Renal pelvis (tissue), 4 donors: Measurements from ENCODE around the gene KAT2A. TPM values are rescaled to one million over a fixed set of nuclear protein-coding genes. Genes with fewer than 3 reads are reported as not detected.

Experiments
- DNase-seq: peaks from one replicate; pipeline ENCODE4 v3.0.0-alpha.2; 2013
- polyA plus RNA-seq, 3 donors: library from polyadenylated mRNA; unstranded; fragments of 120-200 nt; gene quantifications; one replicate each; pipeline ENCODE4 v1.2.1, GENCODE V29; 2013; ENCODE audit not compliant: insufficient read length in 3 of 3

KAT2A gene
- polyA plus RNA-seq, 3 donors: 64.7 to 73.3 (median 71.1) TPM

DNA sequence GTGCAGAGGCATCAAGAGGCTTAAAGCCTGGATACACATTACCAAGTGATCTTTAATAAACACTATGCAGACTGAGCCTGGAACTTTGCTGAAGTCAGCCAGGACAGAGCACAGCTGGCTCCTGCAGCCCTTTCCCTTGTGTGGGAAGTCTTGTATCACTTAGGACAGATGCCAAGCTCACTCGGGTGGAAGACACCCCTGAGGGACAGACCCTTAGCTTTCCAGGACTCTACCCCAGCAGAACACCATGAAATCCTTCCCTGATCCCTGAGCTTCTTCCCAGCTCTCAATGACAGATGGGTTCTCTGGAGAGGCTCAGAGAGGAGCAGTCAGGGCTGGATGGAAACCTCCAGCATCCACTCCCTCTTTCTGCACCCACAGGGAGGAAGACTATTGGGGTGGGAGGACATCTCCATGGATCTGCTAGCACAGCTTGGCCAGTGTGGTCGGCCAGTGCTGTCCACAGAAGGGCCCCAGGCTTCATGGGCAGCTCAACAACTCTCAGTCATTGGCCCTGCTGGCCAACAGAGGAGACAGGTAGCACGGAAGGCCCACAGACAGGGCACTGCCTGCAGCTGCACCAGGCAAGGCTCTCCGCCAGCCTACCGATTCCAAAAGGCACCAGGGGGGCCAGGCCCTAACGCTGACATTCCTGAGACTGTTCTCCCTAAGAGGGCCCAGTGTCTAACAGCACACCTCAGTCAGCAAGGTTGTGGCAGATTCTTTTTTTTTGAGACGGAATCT is 17.8 kb upstream of the KAT2A start:
- no peak for DNase-seq

- DNase-seq: no peak
Measured at GRCh38 chr17:42136654-42137051, 15.5 kb upstream of the KAT2A start.

DNA sequence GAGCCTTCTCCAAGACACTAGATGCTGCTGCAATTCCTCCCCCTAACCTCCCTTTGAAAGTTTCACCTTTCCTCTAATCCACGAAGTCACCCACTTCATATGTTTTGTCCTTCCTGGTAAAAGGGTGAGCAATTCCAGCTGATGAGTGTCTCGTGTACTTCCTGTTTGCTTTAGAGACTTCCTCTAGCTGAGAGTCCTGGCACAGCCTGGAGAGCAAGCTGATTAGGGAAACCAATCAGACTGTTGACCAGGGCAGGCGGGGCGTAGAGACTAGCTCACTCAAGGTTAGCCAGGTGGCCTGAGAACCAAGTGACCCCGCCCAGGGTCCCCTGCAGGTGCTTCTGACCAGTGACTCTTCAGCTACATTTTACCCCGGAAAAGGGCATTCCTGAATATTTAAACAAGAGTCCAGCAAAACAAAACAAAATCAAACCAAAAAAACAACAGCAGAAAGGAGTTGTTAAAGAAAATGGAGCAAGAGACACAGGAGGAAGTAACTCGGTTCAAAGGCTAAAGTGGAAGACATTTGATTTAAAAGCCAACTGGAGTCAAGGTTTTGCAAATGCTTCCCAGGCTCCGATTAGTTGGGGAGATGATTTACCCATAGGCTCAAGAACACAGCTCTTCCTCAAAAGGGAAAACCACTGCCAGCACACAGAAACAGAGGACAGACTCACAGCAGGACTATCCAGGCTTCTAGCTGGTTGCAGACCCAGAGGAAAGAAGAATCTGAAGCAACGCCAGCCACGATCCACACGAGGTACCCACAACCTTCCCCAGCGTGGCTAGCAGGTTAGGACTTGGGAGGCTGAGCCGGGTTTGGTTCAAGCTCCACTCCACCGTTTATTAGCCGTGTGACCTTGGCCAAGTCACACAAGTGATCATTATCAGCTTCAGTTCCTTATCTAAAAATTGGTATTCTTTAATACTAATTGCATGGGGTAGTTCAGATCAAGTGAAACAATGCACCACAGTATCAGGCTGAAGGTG is 14.8 kb upstream of the KAT2A start:
- no peak for DNase-seq

- no peak for DNase-seq
Measured at GRCh38 chr17:42135151-42135550, 14.0 kb upstream of the KAT2A start.

DNA sequence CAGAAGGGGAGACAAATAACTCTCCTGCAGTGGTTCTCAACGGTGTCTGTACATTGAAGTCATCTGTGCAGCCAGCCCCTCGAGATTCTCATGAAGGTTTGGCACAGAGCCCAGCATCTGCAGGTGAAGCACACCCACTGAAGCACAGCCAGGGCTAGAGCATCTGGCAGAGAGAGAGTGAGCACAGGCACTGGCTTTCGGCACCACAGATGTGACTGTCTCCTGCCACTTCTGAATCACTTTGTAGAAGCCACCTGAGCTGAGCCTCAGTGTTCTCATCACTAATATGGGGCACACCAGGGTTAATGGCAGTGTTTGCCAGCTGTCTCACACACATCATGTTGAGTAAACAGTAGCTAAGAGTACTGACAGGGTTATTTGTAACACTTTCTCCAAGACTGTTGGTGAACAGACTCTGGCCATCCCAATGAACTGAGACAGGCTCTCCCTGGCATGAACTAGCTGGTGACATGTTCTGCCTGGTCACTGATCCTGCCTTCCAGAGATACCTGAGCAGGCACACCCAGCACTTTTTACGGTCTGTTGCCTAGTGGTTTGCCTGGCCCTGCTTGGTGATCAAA is 12.4 kb upstream of the KAT2A start:
- DNase-seq: no peak

GRCh38 chr17:42132941-42133340 is 11.8 kb upstream of the KAT2A start:
- peak; percentile 59 for DNase-seq

DNA sequence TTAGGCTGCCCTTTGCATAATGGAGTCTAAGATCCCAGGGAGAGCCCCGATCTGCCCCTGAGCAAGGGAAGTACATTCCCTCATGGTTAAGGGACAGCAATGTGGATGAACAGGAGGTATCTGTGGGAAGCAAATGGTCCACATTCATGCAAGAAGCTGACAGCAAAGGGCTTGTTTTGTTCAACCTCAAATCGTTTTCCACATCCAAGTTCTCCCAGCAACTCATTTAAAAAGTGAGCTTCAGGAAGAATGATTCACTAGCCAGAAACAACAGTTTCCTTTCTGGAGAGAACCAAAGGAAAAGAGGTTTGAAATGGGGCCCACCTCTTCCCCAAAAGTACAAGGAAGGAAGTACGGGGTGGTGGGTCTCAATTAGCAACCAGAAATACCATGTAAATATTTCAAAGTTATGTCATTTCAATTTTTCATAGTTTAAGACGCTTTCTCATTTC is 10.8 kb upstream of the KAT2A start:
- no peak for DNase-seq

- no peak for DNase-seq
Measured at GRCh38 chr17:42131232-42131631, 10.1 kb upstream of the KAT2A start.

DNA sequence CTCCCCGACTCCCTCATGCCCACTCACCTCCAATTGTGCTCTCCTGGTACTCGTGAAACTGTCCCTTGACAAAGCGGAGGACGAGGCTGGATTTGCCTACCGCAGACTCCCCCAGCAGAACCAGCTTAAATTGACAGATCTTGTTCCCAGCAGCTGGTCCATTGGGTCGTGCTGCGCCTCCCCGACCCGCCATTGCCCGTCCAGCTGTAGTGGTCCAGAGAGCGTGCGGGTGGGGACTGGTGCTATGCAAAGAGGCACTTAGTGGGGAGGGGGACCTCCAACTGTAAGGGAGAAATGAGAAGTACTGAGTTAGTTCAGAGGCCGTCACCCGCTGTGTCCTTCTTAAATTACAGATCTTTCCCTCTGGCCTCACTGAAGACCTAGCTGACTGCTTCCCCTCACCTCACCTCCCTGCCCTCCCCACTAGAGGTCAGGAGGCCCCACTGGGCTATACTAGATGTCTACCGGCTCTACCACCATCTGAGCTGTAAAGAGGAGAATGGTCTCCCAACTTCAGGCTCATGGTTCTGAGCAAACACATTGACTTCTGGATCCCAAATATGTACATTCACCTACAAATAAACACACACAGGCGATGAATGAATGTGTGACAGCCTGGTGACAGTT is 9.3 kb upstream of the KAT2A start:
- no peak for DNase-seq

- no peak for DNase-seq
Measured at GRCh38 chr17:42129109-42129837, 8.1 kb upstream of the KAT2A start.

DNA sequence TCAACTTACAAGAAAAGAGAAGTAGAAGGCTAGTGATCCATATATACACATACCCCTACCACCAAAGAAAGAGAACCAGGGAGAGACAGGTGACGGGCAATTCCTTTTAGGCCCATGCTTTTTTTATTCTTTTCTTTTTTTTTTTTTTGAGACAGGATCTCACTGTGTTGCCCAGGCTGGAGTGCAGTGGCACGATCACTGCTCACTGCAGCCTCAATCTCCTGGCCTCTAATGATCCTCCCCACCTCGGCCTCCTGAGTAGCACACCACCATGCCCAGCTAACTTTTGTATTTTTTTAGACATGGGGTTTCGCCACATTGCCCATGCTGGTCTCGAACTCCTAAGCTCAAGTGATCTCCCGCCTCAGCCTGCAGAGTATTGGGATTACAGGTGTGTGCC is 6.2 kb upstream of the KAT2A start:
- DNase-seq: no peak

- no peak for DNase-seq
Measured at GRCh38 chr17:42126836-42127235, 5.7 kb upstream of the KAT2A start.

DNA sequence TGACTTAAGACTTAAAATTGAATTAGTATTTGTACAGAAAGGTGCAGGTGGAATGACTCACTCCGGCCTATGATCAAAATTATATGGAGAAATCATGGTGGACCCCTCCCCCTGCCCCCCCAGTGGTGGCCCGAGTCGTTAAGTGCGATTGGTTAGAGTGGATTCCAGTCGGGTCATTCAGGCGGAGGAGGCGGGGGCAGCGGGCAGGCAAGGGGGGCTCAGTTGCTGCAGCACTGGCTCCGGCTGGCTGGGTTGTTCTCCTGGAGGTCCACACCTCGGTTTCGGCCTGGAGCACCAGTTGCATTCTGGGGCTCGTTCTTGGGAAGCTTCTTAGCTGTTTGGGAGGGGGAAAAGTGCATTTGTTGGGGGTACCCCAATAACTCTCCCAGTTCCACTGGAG is 4.4 kb upstream of the KAT2A start:
- DNase-seq: no peak

GRCh38 chr17:42124256-42124655 is 3.1 kb upstream of the KAT2A start:
- no peak for DNase-seq

DNA sequence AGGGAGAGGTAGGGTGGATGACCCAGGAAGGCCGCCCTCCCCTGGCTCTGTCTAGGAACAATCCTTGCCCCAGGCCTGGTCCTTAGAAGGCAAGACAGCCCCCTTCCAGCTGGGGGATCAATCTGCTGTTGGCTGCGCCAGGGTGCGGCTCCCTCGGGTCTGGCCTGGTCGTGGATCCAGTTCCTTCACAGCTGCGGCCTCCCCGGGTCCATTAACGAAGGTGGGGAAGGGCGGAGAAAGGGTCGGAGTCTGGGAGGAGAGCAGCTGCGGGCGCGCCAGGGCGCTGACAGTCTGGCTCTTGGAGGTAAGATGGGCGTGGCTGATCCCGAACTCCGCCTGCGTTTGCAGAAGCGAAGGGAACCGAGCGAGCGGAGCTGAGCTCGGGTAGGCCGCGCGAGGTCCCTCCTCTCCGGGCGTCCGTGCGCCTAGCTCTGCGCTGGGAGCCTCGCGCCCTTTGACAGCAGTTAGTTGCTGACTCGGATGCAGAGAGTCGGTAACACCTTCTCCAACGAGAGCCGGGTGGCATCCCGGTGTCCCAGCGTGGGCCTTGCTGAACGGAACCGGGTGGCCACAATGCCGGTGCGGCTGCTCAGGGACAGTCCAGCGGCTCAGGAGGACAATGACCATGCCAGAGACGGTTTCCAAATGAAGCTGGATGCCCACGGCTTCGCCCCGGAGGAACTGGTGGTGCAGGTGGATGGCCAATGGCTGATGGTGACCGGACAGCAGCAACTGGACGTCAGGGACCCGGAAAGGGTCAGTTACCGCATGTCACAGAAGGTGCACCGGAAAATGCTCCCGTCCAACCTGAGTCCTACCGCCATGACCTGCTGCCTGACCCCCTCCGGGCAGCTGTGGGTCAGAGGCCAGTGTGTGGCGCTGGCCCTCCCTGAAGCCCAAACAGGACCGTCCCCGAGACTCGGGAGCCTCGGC is 1.5 kb upstream of the KAT2A start, which contains the start of gene HSPB9:
HSPB9 (plus strand) TSS at position 434 of the 933 bp plus-strand sequence; CDS start at position 481, 47 bp downstream.
- DNase-seq: no peak

DNA sequence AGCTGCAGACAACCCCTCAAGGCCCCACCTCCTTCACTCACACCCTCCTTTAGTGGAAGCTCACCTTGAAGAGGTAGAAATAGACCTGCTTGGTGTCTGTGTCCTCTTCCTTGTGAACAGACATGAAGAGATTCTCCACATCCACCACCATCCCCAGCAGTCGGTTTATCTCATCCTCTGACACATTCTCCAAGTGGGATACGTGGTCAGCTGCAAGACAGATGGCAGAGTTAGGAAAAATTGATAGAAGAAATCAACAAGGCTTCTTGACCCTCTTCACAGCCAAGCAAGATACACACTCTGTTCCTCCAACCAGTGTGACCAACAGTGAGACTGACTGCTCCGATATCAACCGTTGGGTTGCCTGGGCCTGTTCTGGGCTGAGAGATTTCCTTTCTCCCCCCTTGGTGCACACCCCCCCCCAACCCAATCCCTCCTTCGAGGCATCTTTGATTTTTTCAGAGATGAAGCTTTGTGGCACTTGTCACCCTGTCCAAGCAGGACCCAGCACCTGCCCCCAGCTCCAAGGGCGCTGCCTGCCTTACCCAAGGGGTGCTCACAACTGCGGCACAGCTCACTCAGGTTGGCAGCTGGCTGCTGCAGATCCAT is 902 bp downstream of the KAT2A start:
- no peak for DNase-seq

DNA sequence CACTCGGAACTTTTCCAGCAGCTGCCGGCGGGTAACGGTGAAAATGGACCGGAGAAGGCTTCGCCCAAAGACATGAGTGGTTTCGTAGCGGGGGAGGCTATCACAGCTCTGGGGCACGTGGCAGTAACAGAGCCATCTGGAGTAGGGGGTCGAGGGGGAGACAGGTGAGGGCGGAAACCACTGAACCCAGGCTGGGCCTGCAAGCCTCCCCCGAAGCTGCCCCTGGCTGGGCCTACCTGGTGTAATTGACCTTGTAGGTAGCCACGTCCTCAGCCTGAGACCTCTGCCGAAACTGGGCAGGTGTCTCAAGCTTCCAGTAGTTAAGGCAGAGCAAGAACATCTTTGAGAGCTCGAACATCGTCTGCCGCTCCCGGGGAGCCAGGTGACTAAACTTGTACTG is 1.9 kb downstream of the KAT2A start:
- no peak for DNase-seq

- DNase-seq: no peak
Measured at GRCh38 chr17:42118545-42118944, 2.6 kb downstream of the KAT2A start.

- DNase-seq: no peak
Measured at GRCh38 chr17:42118126-42118510, 3.0 kb downstream of the KAT2A start.
